C4-2B (cell line): ENCODE results near the gene TAPBPL.

Experiments used
- ZFX ChIP-seq: fragments of 450-650 bp; IDR thresholded peaks from 2 replicates; pipeline ENCODE4 v1.6.1; 2017
- TF ChIP-seq, protein P1 (sequence below): fragments of 450-650 bp; conservative IDR thresholded peaks from 2 replicates; pipeline ENCODE4 v1.5.1; 2017; ENCODE audit warnings: mild to moderate bottlenecking

DNA sequence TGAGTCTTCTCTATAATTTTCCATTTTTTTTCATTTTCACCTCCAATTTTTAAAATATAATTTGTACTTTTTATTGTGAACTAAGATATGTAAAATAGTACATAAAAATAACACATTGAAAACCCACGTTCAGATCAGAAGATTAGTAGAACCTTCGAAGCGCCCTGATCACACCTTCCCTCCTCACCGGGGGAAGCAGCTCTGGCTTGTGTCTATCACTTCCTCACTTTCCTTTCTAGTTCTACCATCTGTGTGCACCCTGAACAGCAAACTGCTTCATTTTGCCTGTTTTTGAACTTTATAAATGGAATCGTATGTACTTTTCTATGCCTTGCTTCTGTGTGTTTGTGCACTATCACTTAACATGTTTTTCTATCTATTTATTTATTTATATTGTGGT is 18.9 kb upstream of the TAPBPL start:
- TF ChIP-seq, protein P1, sequence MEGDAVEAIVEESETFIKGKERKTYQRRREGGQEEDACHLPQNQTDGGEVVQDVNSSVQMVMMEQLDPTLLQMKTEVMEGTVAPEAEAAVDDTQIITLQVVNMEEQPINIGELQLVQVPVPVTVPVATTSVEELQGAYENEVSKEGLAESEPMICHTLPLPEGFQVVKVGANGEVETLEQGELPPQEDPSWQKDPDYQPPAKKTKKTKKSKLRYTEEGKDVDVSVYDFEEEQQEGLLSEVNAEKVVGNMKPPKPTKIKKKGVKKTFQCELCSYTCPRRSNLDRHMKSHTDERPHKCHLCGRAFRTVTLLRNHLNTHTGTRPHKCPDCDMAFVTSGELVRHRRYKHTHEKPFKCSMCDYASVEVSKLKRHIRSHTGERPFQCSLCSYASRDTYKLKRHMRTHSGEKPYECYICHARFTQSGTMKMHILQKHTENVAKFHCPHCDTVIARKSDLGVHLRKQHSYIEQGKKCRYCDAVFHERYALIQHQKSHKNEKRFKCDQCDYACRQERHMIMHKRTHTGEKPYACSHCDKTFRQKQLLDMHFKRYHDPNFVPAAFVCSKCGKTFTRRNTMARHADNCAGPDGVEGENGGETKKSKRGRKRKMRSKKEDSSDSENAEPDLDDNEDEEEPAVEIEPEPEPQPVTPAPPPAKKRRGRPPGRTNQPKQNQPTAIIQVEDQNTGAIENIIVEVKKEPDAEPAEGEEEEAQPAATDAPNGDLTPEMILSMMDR = no peak
- no peak for TF ChIP-seq ZFX
